ENCODE data around the gene CNDP1.

GRCh38 chr18:74611765-74612164, 77.5 kb downstream of the CNDP1 start:
- TF ChIP-seq CTCF (IDR thresholded peaks at IDR 0.05; ENCODE audit: poor library complexity, severe bottlenecking), result no peak
- no peak for TF ChIP-seq EP300 (conservative IDR thresholded peaks at IDR 0.05; ENCODE audit: poor library complexity, severe bottlenecking)
- no peak for TF ChIP-seq TAF1 (IDR thresholded peaks at IDR 0.05; ENCODE audit: low read depth)
- no peak for TF ChIP-seq RAD21 (conservative IDR thresholded peaks at IDR 0.05)
- TF ChIP-seq MXI1 (conservative IDR thresholded peaks at IDR 0.05; ENCODE audit: poor library complexity, severe bottlenecking), result no peak
- TF ChIP-seq POLR2AphosphoS5 (IDR thresholded peaks at IDR 0.05), result no peak
- no peak for TF ChIP-seq SMC3 (conservative IDR thresholded peaks at IDR 0.05; ENCODE audit: poor library complexity)
